Fibroblast of lung (primary cell): ENCODE data around the gene AASS.

Source experiments
- EZH2 ChIP-seq: IDR thresholded peaks from 2 replicates; pipeline ENCODE4 v1.5.1; 2012; ENCODE audit warnings: low read length, control low read depth, mild to moderate bottlenecking; ENCODE audit errors: missing control alignments
- TF ChIP-seq, protein P1 (sequence below), 2 donors: IDR thresholded peaks in 1 of 2; conservative IDR thresholded peaks in 1 of 2; 1 replicate in 1 of 2; 2 replicates in 1 of 2; pipeline ENCODE4 v1.5.1; 2011 to 2012; ENCODE audit warnings: low read length in 2 of 2, control low read depth in 1 of 2, inconsistent platforms in 1 of 2, low read depth in 1 of 2, mild to moderate bottlenecking in 1 of 2

DNA sequence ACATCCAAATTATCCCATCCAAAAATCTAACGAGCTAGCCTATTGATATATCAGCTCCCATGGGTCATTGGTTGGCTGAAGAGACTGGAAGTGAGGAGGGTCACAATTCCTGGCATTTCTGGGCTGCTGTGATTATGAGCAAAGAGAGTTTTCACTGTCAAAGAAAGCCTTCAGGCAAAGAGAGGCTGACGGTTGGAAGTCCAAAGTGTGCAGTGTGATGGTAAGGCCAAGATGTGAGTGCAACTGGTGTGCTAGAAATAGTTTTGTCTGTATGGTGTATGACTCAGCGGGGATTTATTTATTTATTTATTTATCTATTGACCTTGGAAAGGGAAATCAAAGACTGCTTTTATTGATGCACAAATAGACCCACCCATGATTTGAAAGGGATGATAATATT, 75.0 kb downstream of the AASS start:
- TF ChIP-seq, protein P1, sequence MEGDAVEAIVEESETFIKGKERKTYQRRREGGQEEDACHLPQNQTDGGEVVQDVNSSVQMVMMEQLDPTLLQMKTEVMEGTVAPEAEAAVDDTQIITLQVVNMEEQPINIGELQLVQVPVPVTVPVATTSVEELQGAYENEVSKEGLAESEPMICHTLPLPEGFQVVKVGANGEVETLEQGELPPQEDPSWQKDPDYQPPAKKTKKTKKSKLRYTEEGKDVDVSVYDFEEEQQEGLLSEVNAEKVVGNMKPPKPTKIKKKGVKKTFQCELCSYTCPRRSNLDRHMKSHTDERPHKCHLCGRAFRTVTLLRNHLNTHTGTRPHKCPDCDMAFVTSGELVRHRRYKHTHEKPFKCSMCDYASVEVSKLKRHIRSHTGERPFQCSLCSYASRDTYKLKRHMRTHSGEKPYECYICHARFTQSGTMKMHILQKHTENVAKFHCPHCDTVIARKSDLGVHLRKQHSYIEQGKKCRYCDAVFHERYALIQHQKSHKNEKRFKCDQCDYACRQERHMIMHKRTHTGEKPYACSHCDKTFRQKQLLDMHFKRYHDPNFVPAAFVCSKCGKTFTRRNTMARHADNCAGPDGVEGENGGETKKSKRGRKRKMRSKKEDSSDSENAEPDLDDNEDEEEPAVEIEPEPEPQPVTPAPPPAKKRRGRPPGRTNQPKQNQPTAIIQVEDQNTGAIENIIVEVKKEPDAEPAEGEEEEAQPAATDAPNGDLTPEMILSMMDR (conservative IDR thresholded peaks at IDR 0.05 in 1 of 2, IDR thresholded peaks at IDR 0.05 in 1 of 2; ENCODE audit: low read depth in 1 of 2, low read length in 2 of 2), result no peak
- no peak for TF ChIP-seq EZH2
